GM12878 (cell line): ENCODE data around the gene NEGR1. TPM values are rescaled to one million over a fixed set of nuclear protein-coding genes. Genes with fewer than 3 reads are reported as not detected.
A peak's percentile ranks its signal among the peaks of the same experiment; 100 is the strongest.

ENCODE experiments used
- ATAC-seq: fragments of 200-7000 bp; cut with Tn5 transposase; 3 replicates; pipeline ENCODE4 v1.9.1; 2020; ENCODE audit warnings: mild to moderate bottlenecking, moderate library complexity
- BruUV-seq: library from RNA; stranded (reverse); fragments of 400-500 nt; replicated peaks from 2 replicates; lab custom pipeline; 2021; lab: Mats Ljungman, UMichigan
- CTCF ChIA-PET: fragments of 300-600 bp; sonication (Branson Sonifier 250); formaldehyde crosslinking; extraction: SDS; loops from one replicate; lab custom pipeline; 2021; ENCODE audit warnings: inconsistent platforms; lab: Yijun Ruan, JAX
- POLR2A ChIA-PET: fragments of 350-600 bp; formaldehyde crosslinking; extraction: SDS; loops from one replicate; lab custom pipeline; 2021; ENCODE audit warnings: inconsistent platforms; lab: Charles Lee
- RAD21 ChIA-PET: fragments of 300-600 bp; sonication (Branson Sonifier 250); formaldehyde crosslinking; loops from one replicate; lab custom pipeline; 2023; ENCODE audit warnings: antibody characterized with exemption; ENCODE audit not compliant: unreplicated experiment; lab: Charles Lee
- SMC1A ChIA-PET: fragments of 300-600 bp; sonication (Branson Sonifier 250); formaldehyde crosslinking; loops from one replicate; lab custom pipeline; 2023; ENCODE audit not compliant: unreplicated experiment, uncharacterized antibody; lab: Charles Lee
- DNase-seq: peaks from one replicate; pipeline ENCODE4 v3.0.0-alpha.2; 2011; ENCODE audit warnings: low read depth, low spot score
- FAIRE-seq: peaks from 3 replicates; lab custom pipeline; 2011; peaks lifted over from hg19 to GRCh38; lab: Jason Lieb, UNC
- H2AFZ ChIP-seq: 2 replicates; pipeline ENCODE4 v1.6.0; 2011; ENCODE audit warnings: low read depth, low read length, control low read depth; ENCODE audit not compliant: control insufficient read depth
- H3K27ac ChIP-seq: 2 replicates; pipeline ENCODE4 v1.5.1; 2011; ENCODE audit warnings: control low read depth; ENCODE audit not compliant: control insufficient read depth, insufficient read depth
- H3K27me3 ChIP-seq, 2 experiments: replicated peaks in 1 of 2; 2 replicates each; pipeline versions ENCODE4 v1.6.0 to v1.6.1; 2011; ENCODE audit warnings: low read length in 1 of 2; ENCODE audit not compliant: control insufficient read depth in 2 of 2, insufficient read depth in 2 of 2
- H3K36me3 ChIP-seq, 2 experiments: 2 replicates each; pipeline ENCODE4 v1.5.1; 2011; ENCODE audit warnings: low read length in 1 of 2; ENCODE audit not compliant: control insufficient read depth in 2 of 2, insufficient read depth in 2 of 2
- H3K4me1 ChIP-seq: 2 replicates; pipeline ENCODE4 v1.6.1; 2011; ENCODE audit warnings: mild to moderate bottlenecking, low read length, moderate library complexity, mixed read lengths; ENCODE audit not compliant: control insufficient read depth, insufficient read depth
- H3K4me2 ChIP-seq: 2 replicates; pipeline ENCODE4 v1.6.0; 2011; ENCODE audit warnings: control low read depth; ENCODE audit not compliant: control insufficient read depth, insufficient read depth
- H3K4me3 ChIP-seq: fragments of 200-600 bp; sonication (generic); 2 replicates; pipeline ENCODE4 v1.5.1; 2016
- H3K79me2 ChIP-seq: 2 replicates; pipeline ENCODE4 v1.6.0; 2011; ENCODE audit warnings: low read length; ENCODE audit not compliant: control insufficient read depth, insufficient read depth
- H3K9ac ChIP-seq: 2 replicates; pipeline ENCODE4 v1.8.0; 2011; ENCODE audit warnings: low read length, control low read depth, mixed read lengths; ENCODE audit not compliant: control insufficient read depth, insufficient read depth
- H3K9me3 ChIP-seq: replicated peaks from 3 replicates; pipeline ENCODE4 v1.5.1; 2011; ENCODE audit warnings: mild to moderate bottlenecking, low read length; ENCODE audit not compliant: control insufficient read depth, insufficient read depth
- H4K20me1 ChIP-seq: 2 replicates; pipeline ENCODE4 v1.6.0; 2011; ENCODE audit not compliant: control insufficient read depth, insufficient read depth
- CBX5 ChIP-seq: sonication (generic); IDR thresholded peaks from 2 replicates; pipeline ENCODE4 v1.6.1; 2016; ENCODE audit warnings: low read depth, moderate library complexity, mild to moderate bottlenecking, inconsistent platforms
- EED ChIP-seq: sonication (generic); IDR thresholded peaks from 2 replicates; pipeline ENCODE4 v1.6.1; 2016; ENCODE audit warnings: antibody characterized with exemption, low read depth
- ETV6 ChIP-seq, 2 experiments: fragments of 450-650 bp in 1 of 2; IDR thresholded peaks in 1 of 2; conservative IDR thresholded peaks in 1 of 2; 2 replicates each; pipeline ENCODE4 v1.6.1; 2014; ENCODE audit warnings: antibody characterized with exemption in 1 of 2, borderline replicate concordance in 1 of 2, low read depth in 1 of 2, mild to moderate bottlenecking in 1 of 2, moderate library complexity in 1 of 2
- FOS ChIP-seq: IDR thresholded peaks from 3 replicates; pipeline ENCODE4 v1.6.1; 2011; ENCODE audit warnings: borderline replicate concordance; ENCODE audit not compliant: insufficient read length; ENCODE audit errors: extremely low read depth
- FOXK2 ChIP-seq: fragments of 450-650 bp; IDR thresholded peaks from 2 replicates; pipeline ENCODE4 v1.6.1; 2017; ENCODE audit warnings: mild to moderate bottlenecking, moderate library complexity
- MEF2A ChIP-seq: IDR thresholded peaks from 2 replicates; pipeline ENCODE4 v1.6.1; 2011; ENCODE audit warnings: low read depth, mild to moderate bottlenecking, low read length, moderate library complexity; ENCODE audit not compliant: insufficient read depth
- NFYA ChIP-seq: IDR thresholded peaks from 2 replicates; pipeline ENCODE4 v1.6.1; 2011; ENCODE audit warnings: low read depth, mild to moderate bottlenecking, low read length, improper control_type of control experiment, borderline replicate concordance
- NR2C2 ChIP-seq: IDR thresholded peaks from 2 replicates; pipeline ENCODE4 v1.6.1; 2011; ENCODE audit warnings: borderline replicate concordance, low read depth; ENCODE audit not compliant: control insufficient read depth, insufficient read length
- NRF1 ChIP-seq: conservative IDR thresholded peaks from 2 replicates; pipeline ENCODE4 v1.6.1; 2011; ENCODE audit warnings: mild to moderate bottlenecking, low read depth, low read length, improper control_type of control experiment
- POLR2AphosphoS2 ChIP-seq: IDR thresholded peaks from 2 replicates; pipeline ENCODE4 v1.6.1; 2011; ENCODE audit warnings: low read depth, mild to moderate bottlenecking, low read length, improper control_type of control experiment, moderate library complexity
- RBBP5 ChIP-seq: fragments of 200-600 bp; sonication (generic); conservative IDR thresholded peaks from 2 replicates; pipeline ENCODE4 v1.6.1; 2016
- SPI1 ChIP-seq: IDR thresholded peaks from 2 replicates; pipeline ENCODE4 v1.6.1; 2011; ENCODE audit warnings: low read depth, mild to moderate bottlenecking, low read length, moderate library complexity, borderline replicate concordance; ENCODE audit not compliant: insufficient read depth
- TBL1XR1 ChIP-seq: IDR thresholded peaks from 2 replicates; pipeline ENCODE4 v1.6.1; 2012; ENCODE audit warnings: low read depth, low read length, improper control_type of control experiment
- WRNIP1 ChIP-seq: IDR thresholded peaks from 2 replicates; pipeline ENCODE4 v1.6.1; 2011; ENCODE audit warnings: low read depth, low read length, improper control_type of control experiment, borderline replicate concordance
- ZBTB4 ChIP-seq: fragments of 450-650 bp; formaldehyde crosslinking; IDR thresholded peaks from 2 replicates; pipeline ENCODE4 v1.4.0; 2022; ENCODE audit warnings: mild to moderate bottlenecking, moderate library complexity
- ZNF217 ChIP-seq: fragments of 450-650 bp; IDR thresholded peaks from 2 replicates; pipeline ENCODE4 v1.6.1; 2017; ENCODE audit warnings: antibody characterized with exemption, mild to moderate bottlenecking
- WGBS: methylation state at CpG from one replicate; pipeline ENCODE4 v1.1.6; 2016; ENCODE audit warnings: low lambda C conversion rate; ENCODE audit not compliant: insufficient replicate concordance, insufficient coverage; ENCODE audit errors: missing lambda C conversion rate; 5-methylcytosine and 5-hydroxymethylcytosine counted together
- in situ Hi-C: fragments of 300-500 bp; cut with MboI; formaldehyde crosslinking; loops from 9 replicates; pipeline ENCODE4 v1.14.3; 2018; ENCODE audit warnings: mixed read lengths
- intact Hi-C: fragments of 100-400 bp; cut with micrococcal nuclease; formaldehyde crosslinking; loops from one replicate; pipeline ENCODE4 v1.14.2; 2022; ENCODE audit not compliant: unreplicated experiment
- polyA plus RNA-seq, 11 experiments: library from polyadenylated mRNA; depleted of rRNA in 4 of 11; unstranded in 6 of 11; stranded (reverse) in 5 of 11; fragments of >200 nt; fragmentation: Nextera tagmentation in 4 of 11; fragmentation: Illumina TruSeq in 1 of 11; extraction: Ambion mirVana in 4 of 11; extraction: Trizol in 1 of 11; gene quantifications; 1 replicate in 1 of 11; 2 replicates in 10 of 11; pipeline versions ENCODE4 v1.2.1 to v1.2.3, GENCODE V29; 2011 to 2016; ENCODE audit warnings: inconsistent platforms in 2 of 11, missing spikeins in 2 of 11, low read depth in 1 of 11
- total RNA-seq, 4 experiments: library from RNA; depleted of rRNA in 3 of 4; stranded (reverse); fragments of >200 nt in 3 of 4; fragmentation: Illumina TruSeq in 1 of 4; extraction: Trizol in 1 of 4; gene quantifications; 2 replicates each; pipeline versions ENCODE4 v1.2.1 to v1.2.3, GENCODE V29; 2013 to 2021

The NEGR1 gene
- total and polyA plus RNA-seq, 10 of the 15 experiments (the other 5 are each of a cell fraction or from before 2014, with no cell fraction given) = under 0.01 to 0.03 (median 0.01) TPM; not detected in 7

DNA sequence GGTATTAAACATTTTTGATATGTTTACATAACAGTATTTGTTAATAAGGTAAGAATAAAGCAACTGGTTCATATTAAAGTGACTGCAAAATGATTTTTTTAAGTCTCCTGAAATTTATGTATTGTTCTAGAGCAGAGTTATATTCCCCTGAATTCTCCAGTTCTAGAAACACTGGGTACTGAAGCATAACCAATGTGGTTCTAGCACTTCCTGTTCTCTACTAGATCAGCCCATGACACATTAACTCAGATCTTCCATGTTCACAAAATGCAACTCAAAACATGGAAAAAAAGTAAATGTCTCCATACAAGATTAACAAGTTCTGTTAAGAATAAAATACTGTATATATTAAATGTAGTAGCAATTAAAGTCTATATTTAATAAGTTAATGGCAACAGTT lies 3.9 kb downstream of the NEGR1 start:
- ChIA-PET RAD21 (no interaction called here), CTCF (no interaction called here)
- H3K36me3 ChIP-seq = no peaks in the 10 kb centered on the region
- intact Hi-C loops = no loop called here
- H3K27me3 ChIP-seq = peaks cover 3 to 4% of the 10 kb centered on the region in 2 experiments; a peak in 2 of 4 replicates
- H3K9me3 ChIP-seq = no peaks in the 10 kb centered on the region
- no peak overlapping the region for H3K27ac ChIP-seq
- in situ Hi-C loops = no loop called here
- H2AFZ ChIP-seq = no peak overlapping the region
- TF ChIP-seq SPI1 (peak; percentile 25; the same call in 1 of the 2 replicates), ZBTB4 (CRISPR knock-in tag) (no peak)
- TF ChIP-seq, all 136 proteins: peak for 1
- ChIA-PET POLR2A (no interaction called here), SMC1A (interaction anchor here (1.0 kb wide), 1 partner anchor 181 kb away, joined by 3 read pairs; no protein-coding TSS in a partner anchor)
- ATAC-seq = peak; percentile 48; the same call in 1 of the 3 replicates
- H3K79me2 ChIP-seq = no peaks in the 10 kb centered on the region
- H3K4me3 ChIP-seq = no peak overlapping the region
- no peaks in the 10 kb centered on the region for H4K20me1 ChIP-seq
- BruUV-seq = no TSS peak
- H3K4me2 ChIP-seq = no peak overlapping the region
- H3K4me1 ChIP-seq = no peaks in the 10 kb centered on the region
- no peak overlapping the region for H3K9ac ChIP-seq
- no peak for FAIRE-seq
- DNase-seq = no peak

GRCh38 chr1:72271555-72272085 lies 10.7 kb downstream of the NEGR1 start:
- no TSS peak for BruUV-seq
- no peaks in the 10 kb centered on the region for H3K9me3 ChIP-seq
- FAIRE-seq (no peak), ATAC-seq (no peak), DNase-seq (no peak)
- H4K20me1 ChIP-seq = no peaks in the 10 kb centered on the region
- no peaks in the 10 kb centered on the region for H3K4me1 ChIP-seq
- no peak overlapping the region for H3K9ac ChIP-seq
- H3K36me3 ChIP-seq = no peaks in the 10 kb centered on the region
- H3K4me2 ChIP-seq = no peak overlapping the region
- H3K27me3 ChIP-seq = no peaks in the 10 kb centered on the region
- in situ Hi-C loops = no loop called here
- CTCF ChIA-PET = no interaction called here
- no peak overlapping the region for H2AFZ ChIP-seq
- H3K27ac ChIP-seq = no peak overlapping the region
- intact Hi-C loops = no loop called here
- POLR2A ChIA-PET = no interaction called here
- RAD21 ChIA-PET = no interaction called here
- WGBS = 13% methylated on average over 6 of the region's 6 CpGs
- SMC1A ChIA-PET = no interaction called here
- no peak overlapping the region for H3K4me3 ChIP-seq
- no peaks in the 10 kb centered on the region for H3K79me2 ChIP-seq
- no peak for TF ChIP-seq FOXK2
- no peak for TF ChIP-seq FOS
- TF ChIP-seq CBX5 = no peak
- TF ChIP-seq TBL1XR1 = no peak
- no peak for TF ChIP-seq ZNF217
- no peak for TF ChIP-seq POLR2AphosphoS2
- no peak for TF ChIP-seq NRF1
- TF ChIP-seq NR2C2 = no peak
- no peak for TF ChIP-seq EED
- no peak for TF ChIP-seq ETV6 (conservative IDR thresholded peaks at IDR 0.05 in 1 of 2, IDR thresholded peaks at IDR 0.05 in 1 of 2; ENCODE audit: borderline replicate concordance in 1 of 2, low read depth in 1 of 2)
- no peak for TF ChIP-seq MEF2A
- no peak for TF ChIP-seq RBBP5
- no peak for TF ChIP-seq WRNIP1
- TF ChIP-seq NFYA = no peak
